GM19099 (cell line): Measurements from ENCODE around the gene LMO1.

Source experiments
- POLR2A ChIP-seq: IDR thresholded peaks from 3 replicates; pipeline ENCODE4 v1.6.1; 2011; ENCODE audit warnings: low read depth; ENCODE audit not compliant: insufficient read length; ENCODE audit errors: extremely low read depth

Gene LMO1

DNA sequence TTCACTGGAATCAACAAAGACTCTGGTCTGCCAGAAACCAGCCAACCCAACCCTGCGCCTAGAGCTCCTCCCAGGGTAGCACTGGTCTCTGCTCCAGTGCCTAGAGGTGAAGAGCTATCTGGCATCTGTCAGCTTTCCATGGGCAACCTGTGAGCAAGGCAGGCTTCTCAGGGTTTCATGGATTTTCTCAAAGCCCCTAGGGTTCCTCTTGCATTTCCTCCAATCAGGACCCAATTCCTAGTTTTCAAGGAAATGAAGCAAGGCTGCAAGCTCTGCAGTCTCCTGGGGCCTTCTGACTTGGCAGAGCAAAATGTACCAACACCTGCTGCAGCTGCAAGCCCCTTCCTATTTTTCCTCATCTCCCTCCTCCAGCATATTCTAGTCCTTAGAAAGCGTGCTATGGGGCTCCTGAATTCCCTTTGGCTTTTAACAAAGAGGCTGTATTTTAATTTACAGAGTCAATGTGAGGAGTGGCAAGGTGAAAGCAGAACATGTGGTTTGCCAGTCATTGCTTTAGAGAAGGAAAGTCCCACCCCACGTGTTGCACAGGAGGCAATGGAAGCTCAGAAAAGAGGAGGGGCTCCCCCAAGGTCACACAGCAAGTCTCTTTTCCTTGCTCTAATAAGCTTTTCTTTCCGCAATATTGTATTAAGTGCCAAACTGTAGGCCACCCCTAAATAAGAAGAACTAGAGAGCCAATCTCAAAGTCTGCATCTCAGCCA is 61.9 kb downstream of the LMO1 start:
- no peak for TF ChIP-seq POLR2A

- no peak for TF ChIP-seq POLR2A
Measured at GRCh38 chr11:8199676-8200075, 64.0 kb downstream of the LMO1 start.

- TF ChIP-seq POLR2A, result no peak
Measured at GRCh38 chr11:8196749-8197148, 66.9 kb downstream of the LMO1 start.

- TF ChIP-seq POLR2A, result no peak
Measured at GRCh38 chr11:8194956-8195355, 68.7 kb downstream of the LMO1 start.

DNA sequence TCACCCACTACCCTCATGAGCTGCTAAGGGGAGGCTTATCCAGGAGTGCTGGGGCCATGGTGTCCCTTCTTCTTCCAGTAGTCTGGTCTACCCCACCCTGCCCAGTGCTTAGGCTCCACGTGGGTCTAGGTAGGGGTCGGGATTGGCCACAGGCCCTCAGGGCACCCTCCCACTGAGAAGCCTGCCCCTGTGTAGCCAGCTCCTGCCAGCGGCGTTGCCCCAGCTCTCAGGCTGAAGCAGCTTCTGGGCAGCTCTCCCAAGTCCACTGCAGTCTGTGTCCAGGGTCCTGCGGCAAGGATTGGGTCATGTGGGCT is 70.8 kb downstream of the LMO1 start:
- no peak for TF ChIP-seq POLR2A

DNA sequence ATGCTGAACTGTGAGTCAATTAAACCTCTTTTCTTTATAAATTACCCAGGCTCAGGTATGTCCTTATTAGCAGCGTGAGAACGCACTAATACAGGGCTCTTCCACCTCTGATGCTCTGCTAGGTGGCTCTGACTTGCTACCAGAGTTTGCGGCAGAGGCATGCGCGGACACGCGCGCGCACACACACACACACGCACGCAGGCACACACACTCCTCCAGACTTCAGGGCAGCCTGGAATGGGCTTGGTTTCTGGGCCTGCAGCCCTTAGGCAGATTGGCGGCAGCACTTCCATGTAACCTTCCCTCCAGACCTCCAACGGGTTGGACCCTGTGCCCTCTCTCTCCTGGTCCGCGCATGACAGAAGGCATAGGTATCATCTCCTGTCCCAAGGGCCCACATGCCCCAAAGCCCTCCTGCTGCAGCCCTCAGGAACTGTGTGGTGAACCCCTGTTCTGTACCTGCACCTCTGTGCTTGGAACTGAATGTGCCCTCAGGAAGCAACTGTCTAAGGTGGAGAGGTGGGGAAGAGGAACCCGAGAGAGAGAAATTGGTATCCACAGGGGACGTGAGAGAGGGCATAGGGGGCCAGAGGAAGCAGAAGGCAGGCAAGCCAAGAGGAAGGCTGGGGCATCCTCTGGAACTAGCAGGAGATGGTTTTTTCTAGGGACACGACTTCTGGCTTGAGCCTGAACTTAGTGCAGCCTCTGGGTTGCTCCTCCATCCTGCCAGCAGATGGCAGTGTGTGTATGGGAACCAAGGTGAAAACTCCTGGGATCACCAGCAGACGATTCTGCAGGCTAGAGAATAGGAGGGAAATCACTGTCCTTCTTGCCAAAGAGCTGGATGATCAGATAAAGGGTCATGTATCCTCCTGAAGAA is 71.4 kb downstream of the LMO1 start:
- no peak for TF ChIP-seq POLR2A

- TF ChIP-seq POLR2A, result no peak
Measured at GRCh38 chr11:8190431-8190830, 73.2 kb downstream of the LMO1 start.

- TF ChIP-seq POLR2A, result no peak
Measured at GRCh38 chr11:8186429-8186828, 77.2 kb downstream of the LMO1 start.

DNA sequence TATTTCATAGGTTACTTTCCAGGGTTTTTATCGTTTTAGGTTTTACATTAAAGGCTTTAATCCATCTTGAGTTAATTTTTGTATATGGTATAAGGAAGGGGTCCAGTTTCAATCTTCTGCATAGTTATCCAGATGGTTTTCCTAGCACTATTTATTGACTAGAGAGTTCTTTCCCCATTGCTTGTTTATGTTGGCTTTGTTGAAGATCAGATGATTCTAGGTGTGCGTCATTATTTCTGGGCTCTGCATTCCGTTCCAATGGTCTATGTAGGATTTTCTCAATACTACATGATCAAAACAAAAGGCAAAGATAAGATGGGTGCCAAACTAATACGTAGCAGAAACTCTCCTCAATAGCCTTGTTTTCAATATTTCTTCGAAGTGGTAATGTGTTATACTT is 80.6 kb downstream of the LMO1 start:
- no peak for TF ChIP-seq POLR2A

- TF ChIP-seq POLR2A, result no peak
Measured at GRCh38 chr11:8180469-8180868, 83.2 kb downstream of the LMO1 start.

GRCh38 chr11:8178297-8178696 is 85.4 kb downstream of the LMO1 start:
- no peak for TF ChIP-seq POLR2A

DNA sequence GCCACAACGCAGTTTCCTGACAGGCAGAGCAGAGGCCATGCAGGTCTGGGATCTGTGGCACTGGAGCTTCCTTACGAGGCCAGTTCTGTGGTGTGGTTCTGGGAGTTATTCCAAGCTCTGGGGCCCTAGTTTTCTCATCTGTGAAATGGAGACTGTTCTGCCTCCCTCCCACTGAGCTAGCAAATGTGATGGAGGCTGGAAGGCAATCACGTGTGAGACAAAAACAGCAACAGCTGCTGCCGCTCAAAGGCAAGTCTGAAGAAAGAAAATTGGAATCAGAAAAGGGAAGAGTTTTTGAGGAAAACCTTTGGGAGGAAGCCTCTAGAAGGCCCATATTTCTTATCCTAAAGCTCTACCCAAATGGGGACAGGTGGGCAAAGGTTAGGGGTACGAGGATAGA is 86.5 kb downstream of the LMO1 start:
- TF ChIP-seq POLR2A, result no peak
